Left renal pelvis (tissue), 4 donors: Measurements from ENCODE around the gene TBC1D10B. TPM values are rescaled to one million over a fixed set of nuclear protein-coding genes. Genes with fewer than 3 reads are reported as not detected.
A peak's percentile ranks its signal among the peaks of the same experiment; 100 is the strongest.
"Not testable (repeated sequence)": the region's sequence is repeated elsewhere in the genome, so short reads cannot be mapped to it uniquely, and the experiment has no call there.

Experiments
- DNase-seq, 4 donors: peaks; one replicate each; pipeline ENCODE4 v3.0.0-alpha.2; 2013; ENCODE audit warnings: low read depth in 4 of 4, low spot score in 3 of 4
- polyA plus RNA-seq, 4 donors: library from polyadenylated mRNA; unstranded; fragments of 120-200 nt; gene quantifications; one replicate each; pipeline ENCODE4 v1.2.1, GENCODE V29; 2013; ENCODE audit not compliant: insufficient read length in 4 of 4

The TBC1D10B gene
- polyA plus RNA-seq, 4 donors: 28.2 to 44.1 (median 34.2) TPM

- no peak for DNase-seq
Measured at GRCh38 chr16:30357715-30358576, 12.3 kb downstream of the TBC1D10B start.

- DNase-seq: no peak
Measured at GRCh38 chr16:30357085-30357714, 13.1 kb downstream of the TBC1D10B start.

- no peak for DNase-seq
Measured at GRCh38 chr16:30356401-30357084, 13.8 kb downstream of the TBC1D10B start.

GRCh38 chr16:30355954-30356308, 14.4 kb downstream of the TBC1D10B start:
- no peak for DNase-seq

GRCh38 chr16:30355144-30355953, 14.9 kb downstream of the TBC1D10B start, which contains the start of gene CD2BP2:
TSS of gene CD2BP2 (minus strand) at chr16:30355308. CDS start at chr16:30354681, 627 bp downstream.
- peak; percentile 99 to 100 (median 99) for DNase-seq

GRCh38 chr16:30354423-30355143, 15.7 kb downstream of the TBC1D10B start:
- DNase-seq: no peak

GRCh38 chr16:30353438-30354129, 16.7 kb downstream of the TBC1D10B start:
- DNase-seq: no peak

GRCh38 chr16:30352488-30353401, 17.5 kb downstream of the TBC1D10B start:
- DNase-seq: no peak

GRCh38 chr16:30351586-30352419, 18.5 kb downstream of the TBC1D10B start:
- DNase-seq: no peak

GRCh38 chr16:30351001-30351441, 19.3 kb downstream of the TBC1D10B start:
- DNase-seq: no peak

- no peak for DNase-seq
Measured at GRCh38 chr16:30350134-30350871, 20.0 kb downstream of the TBC1D10B start.

GRCh38 chr16:30349675-30350074, 20.6 kb downstream of the TBC1D10B start:
- DNase-seq: no peak

GRCh38 chr16:30348929-30349328, 21.4 kb downstream of the TBC1D10B start:
- DNase-seq: no peak

GRCh38 chr16:30348113-30348512, 22.2 kb downstream of the TBC1D10B start:
- DNase-seq: no peak

GRCh38 chr16:30346286-30346685, 24.0 kb downstream of the TBC1D10B start:
- no peak for DNase-seq

- DNase-seq: not testable (repeated sequence)
Measured at GRCh38 chr16:30343491-30343820, 26.8 kb downstream of the TBC1D10B start.
